ENCODE measurements around the gene TGFB1. TPM values are rescaled to one million over a fixed set of nuclear protein-coding genes. Genes with fewer than 3 reads are reported as not detected.

TGFB1 gene
- total and polyA plus RNA-seq, 4 donors, result 0.83 to 10.6 (median 6.9) TPM

DNA sequence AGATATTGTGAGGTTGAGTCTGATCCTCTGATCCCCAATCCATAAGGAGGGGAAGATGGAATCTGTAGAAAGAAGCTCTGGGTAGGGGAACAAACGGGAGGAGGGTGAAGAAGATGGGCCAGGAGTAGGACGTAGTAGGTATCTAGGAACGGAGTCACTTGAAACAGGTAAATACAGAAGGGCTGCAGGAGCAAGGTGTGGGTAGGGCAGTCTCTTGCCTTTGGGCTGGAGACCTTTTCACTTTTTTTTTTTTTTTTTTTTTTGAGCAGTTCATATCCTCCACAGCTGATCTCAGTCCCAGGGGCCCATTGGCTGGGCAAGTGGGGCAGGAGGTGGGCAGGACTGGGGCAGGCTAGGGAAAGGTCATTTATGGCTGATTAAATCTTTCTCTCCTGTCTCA lies 45.4 kb upstream of the TGFB1 start:
- Histone ChIP-seq H3K27me3 (ENCODE audit: control insufficient read depth in 4 of 4, insufficient read depth in 4 of 4, low read length in 3 of 4) (no peaks in the 10 kb centered on the region), H3K4me3 (ENCODE audit: low read depth in 1 of 3, low read length in 3 of 3) (peak overlapping the region in 1 of 3 donors; percentile 99), H3K36me3 (ENCODE audit: control insufficient read depth in 4 of 4, insufficient read depth in 3 of 4, low read depth in 1 of 4, low read length in 3 of 4) (peaks cover 0 to 4% (median 0%) of the 10 kb centered on the region in 4 donors), H3K4me1 (ENCODE audit: control insufficient read depth in 4 of 4, insufficient read depth in 4 of 4, low read length in 3 of 4) (peaks cover 2 to 34% (median 18%) of the 10 kb centered on the region in 4 donors), H3K9me3 (ENCODE audit: control insufficient read depth in 4 of 4, low read length in 3 of 4) (no peaks in the 10 kb centered on the region), H3K9ac (ENCODE audit: low read depth in 1 of 2, low read length in 2 of 2) (no peak overlapping the region), H3K27ac (ENCODE audit: low read depth in 1 of 2, low read length in 2 of 2) (no peak overlapping the region)
- no peak for TF ChIP-seq TAF1 (conservative IDR thresholded peaks at IDR 0.05)
- TF ChIP-seq HNF4A (conservative IDR thresholded peaks at IDR 0.05), result no peak
- 88% methylated on average over 3 of the region's 3 CpGs for WGBS
- no peak for DNase-seq (ENCODE audit: low spot score)

- no peak for DNase-seq (ENCODE audit: low spot score)
- H3K36me3 ChIP-seq (ENCODE audit: control insufficient read depth in 4 of 4, insufficient read depth in 3 of 4, low read depth in 1 of 4, low read length in 3 of 4), result peaks cover 0 to 4% (median 0%) of the 10 kb centered on the region in 4 donors
- no peak overlapping the region for H3K27ac ChIP-seq (ENCODE audit: low read depth in 1 of 2, low read length in 2 of 2)
- H3K9ac ChIP-seq (ENCODE audit: low read depth in 1 of 2, low read length in 2 of 2), result peak overlapping the region; percentile 67 to 98
- WGBS, result 34% methylated on average over 3 of the region's 3 CpGs
- H3K27me3 ChIP-seq (ENCODE audit: control insufficient read depth in 4 of 4, insufficient read depth in 4 of 4, low read length in 3 of 4), result no peaks in the 10 kb centered on the region
- no peaks in the 10 kb centered on the region for H3K9me3 ChIP-seq (ENCODE audit: control insufficient read depth in 4 of 4, low read length in 3 of 4)
- TF ChIP-seq, protein P1, sequence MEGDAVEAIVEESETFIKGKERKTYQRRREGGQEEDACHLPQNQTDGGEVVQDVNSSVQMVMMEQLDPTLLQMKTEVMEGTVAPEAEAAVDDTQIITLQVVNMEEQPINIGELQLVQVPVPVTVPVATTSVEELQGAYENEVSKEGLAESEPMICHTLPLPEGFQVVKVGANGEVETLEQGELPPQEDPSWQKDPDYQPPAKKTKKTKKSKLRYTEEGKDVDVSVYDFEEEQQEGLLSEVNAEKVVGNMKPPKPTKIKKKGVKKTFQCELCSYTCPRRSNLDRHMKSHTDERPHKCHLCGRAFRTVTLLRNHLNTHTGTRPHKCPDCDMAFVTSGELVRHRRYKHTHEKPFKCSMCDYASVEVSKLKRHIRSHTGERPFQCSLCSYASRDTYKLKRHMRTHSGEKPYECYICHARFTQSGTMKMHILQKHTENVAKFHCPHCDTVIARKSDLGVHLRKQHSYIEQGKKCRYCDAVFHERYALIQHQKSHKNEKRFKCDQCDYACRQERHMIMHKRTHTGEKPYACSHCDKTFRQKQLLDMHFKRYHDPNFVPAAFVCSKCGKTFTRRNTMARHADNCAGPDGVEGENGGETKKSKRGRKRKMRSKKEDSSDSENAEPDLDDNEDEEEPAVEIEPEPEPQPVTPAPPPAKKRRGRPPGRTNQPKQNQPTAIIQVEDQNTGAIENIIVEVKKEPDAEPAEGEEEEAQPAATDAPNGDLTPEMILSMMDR (IDR thresholded peaks at IDR 0.05; ENCODE audit: low read depth, low read length, missing input control), result no peak
- TF ChIP-seq GABPA (IDR thresholded peaks at IDR 0.05 in 1 of 2, conservative IDR thresholded peaks at IDR 0.05 in 1 of 2), result no peak
- no peak for TF ChIP-seq RXRA (IDR thresholded peaks at IDR 0.05)
- TF ChIP-seq TAF1 (conservative IDR thresholded peaks at IDR 0.05), result no peak
- TF ChIP-seq YY1 (IDR thresholded peaks at IDR 0.05), result no peak
- TF ChIP-seq JUND (IDR thresholded peaks at IDR 0.05), result no peak
- TF ChIP-seq NR2F2 (IDR thresholded peaks at IDR 0.05), result no peak
- TF ChIP-seq RAD21 (IDR thresholded peaks at IDR 0.05), result no peak
- TF ChIP-seq, protein P2, sequence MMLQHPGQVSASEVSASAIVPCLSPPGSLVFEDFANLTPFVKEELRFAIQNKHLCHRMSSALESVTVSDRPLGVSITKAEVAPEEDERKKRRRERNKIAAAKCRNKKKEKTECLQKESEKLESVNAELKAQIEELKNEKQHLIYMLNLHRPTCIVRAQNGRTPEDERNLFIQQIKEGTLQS (IDR thresholded peaks at IDR 0.05), result no peak
- peaks cover 2 to 34% (median 17%) of the 10 kb centered on the region in 4 donors for H3K4me1 ChIP-seq (ENCODE audit: control insufficient read depth in 4 of 4, insufficient read depth in 4 of 4, low read length in 3 of 4)
- peak overlapping the region; percentile 70 to 99 (median 84) for H3K4me3 ChIP-seq (ENCODE audit: low read depth in 1 of 3, low read length in 3 of 3)
Measured at GRCh38 chr19:41398598-41398997, 44.9 kb upstream of the TGFB1 start.

- Histone ChIP-seq H3K36me3 (ENCODE audit: control insufficient read depth in 4 of 4, insufficient read depth in 3 of 4, low read depth in 1 of 4, low read length in 3 of 4) (peaks cover 0 to 1% (median 0%) of the 10 kb centered on the region in 4 donors), H3K4me3 (ENCODE audit: low read depth in 1 of 3, low read length in 3 of 3) (peak overlapping the region; percentile 70 to 99 (median 84)), H3K4me1 (ENCODE audit: control insufficient read depth in 4 of 4, insufficient read depth in 4 of 4, low read length in 3 of 4) (peaks cover 2 to 28% (median 16%) of the 10 kb centered on the region in 4 donors), H3K9ac (ENCODE audit: low read depth in 1 of 2, low read length in 2 of 2) (peak overlapping the region; percentile 94 to 98), H3K27me3 (ENCODE audit: control insufficient read depth in 4 of 4, insufficient read depth in 4 of 4, low read length in 3 of 4) (no peaks in the 10 kb centered on the region), H3K9me3 (ENCODE audit: control insufficient read depth in 4 of 4, low read length in 3 of 4) (no peaks in the 10 kb centered on the region), H3K27ac (ENCODE audit: low read depth in 1 of 2, low read length in 2 of 2) (peak overlapping the region; percentile 92 to 98)
- DNase-seq (ENCODE audit: low spot score), result no peak
- WGBS, result under 1% methylated on average over 5 of the region's 5 CpGs
- no peak for TF ChIP-seq JUND (IDR thresholded peaks at IDR 0.05)
- TF ChIP-seq YY1 (IDR thresholded peaks at IDR 0.05), result no peak
- TF ChIP-seq HNF4A (conservative IDR thresholded peaks at IDR 0.05), result no peak
- TF ChIP-seq RAD21 (IDR thresholded peaks at IDR 0.05), result no peak
- no peak for TF ChIP-seq ZBTB33 (IDR thresholded peaks at IDR 0.05)
- TF ChIP-seq GABPA (IDR thresholded peaks at IDR 0.05 in 1 of 2, conservative IDR thresholded peaks at IDR 0.05 in 1 of 2), result no peak
- TF ChIP-seq, protein P1 (IDR thresholded peaks at IDR 0.05; ENCODE audit: low read depth, low read length, missing input control), result no peak
- no peak for TF ChIP-seq HNF4G (IDR thresholded peaks at IDR 0.05)
- TF ChIP-seq, protein P3, sequence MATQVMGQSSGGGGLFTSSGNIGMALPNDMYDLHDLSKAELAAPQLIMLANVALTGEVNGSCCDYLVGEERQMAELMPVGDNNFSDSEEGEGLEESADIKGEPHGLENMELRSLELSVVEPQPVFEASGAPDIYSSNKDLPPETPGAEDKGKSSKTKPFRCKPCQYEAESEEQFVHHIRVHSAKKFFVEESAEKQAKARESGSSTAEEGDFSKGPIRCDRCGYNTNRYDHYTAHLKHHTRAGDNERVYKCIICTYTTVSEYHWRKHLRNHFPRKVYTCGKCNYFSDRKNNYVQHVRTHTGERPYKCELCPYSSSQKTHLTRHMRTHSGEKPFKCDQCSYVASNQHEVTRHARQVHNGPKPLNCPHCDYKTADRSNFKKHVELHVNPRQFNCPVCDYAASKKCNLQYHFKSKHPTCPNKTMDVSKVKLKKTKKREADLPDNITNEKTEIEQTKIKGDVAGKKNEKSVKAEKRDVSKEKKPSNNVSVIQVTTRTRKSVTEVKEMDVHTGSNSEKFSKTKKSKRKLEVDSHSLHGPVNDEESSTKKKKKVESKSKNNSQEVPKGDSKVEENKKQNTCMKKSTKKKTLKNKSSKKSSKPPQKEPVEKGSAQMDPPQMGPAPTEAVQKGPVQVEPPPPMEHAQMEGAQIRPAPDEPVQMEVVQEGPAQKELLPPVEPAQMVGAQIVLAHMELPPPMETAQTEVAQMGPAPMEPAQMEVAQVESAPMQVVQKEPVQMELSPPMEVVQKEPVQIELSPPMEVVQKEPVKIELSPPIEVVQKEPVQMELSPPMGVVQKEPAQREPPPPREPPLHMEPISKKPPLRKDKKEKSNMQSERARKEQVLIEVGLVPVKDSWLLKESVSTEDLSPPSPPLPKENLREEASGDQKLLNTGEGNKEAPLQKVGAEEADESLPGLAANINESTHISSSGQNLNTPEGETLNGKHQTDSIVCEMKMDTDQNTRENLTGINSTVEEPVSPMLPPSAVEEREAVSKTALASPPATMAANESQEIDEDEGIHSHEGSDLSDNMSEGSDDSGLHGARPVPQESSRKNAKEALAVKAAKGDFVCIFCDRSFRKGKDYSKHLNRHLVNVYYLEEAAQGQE (IDR thresholded peaks at IDR 0.05), result no peak
- TF ChIP-seq TAF1 (conservative IDR thresholded peaks at IDR 0.05), result no peak
- no peak for TF ChIP-seq SP1 (IDR thresholded peaks at IDR 0.05)
- no peak for TF ChIP-seq EGR1 (IDR thresholded peaks at IDR 0.05; ENCODE audit: low read depth in 2 of 2)
- no peak for TF ChIP-seq NR2F2 (IDR thresholded peaks at IDR 0.05)
- no peak for TF ChIP-seq FOXA2 (IDR thresholded peaks at IDR 0.05)
- TF ChIP-seq, protein P4, sequence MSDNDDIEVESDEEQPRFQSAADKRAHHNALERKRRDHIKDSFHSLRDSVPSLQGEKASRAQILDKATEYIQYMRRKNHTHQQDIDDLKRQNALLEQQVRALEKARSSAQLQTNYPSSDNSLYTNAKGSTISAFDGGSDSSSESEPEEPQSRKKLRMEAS (IDR thresholded peaks at IDR 0.05), result no peak
- no peak for TF ChIP-seq RXRA (IDR thresholded peaks at IDR 0.05)
- TF ChIP-seq FOXA1 (IDR thresholded peaks at IDR 0.05), result no peak
Measured at GRCh38 chr19:41398050-41398418, 44.3 kb upstream of the TGFB1 start.
